Measurements from ENCODE around the gene CCZ1B. TPM values are rescaled to one million over a fixed set of nuclear protein-coding genes. Genes with fewer than 3 reads are reported as not detected.
"Not testable (repeated sequence)": the region's sequence is repeated elsewhere in the genome, so short reads cannot be mapped to it uniquely, and the experiment has no call there.

CCZ1B gene
- total RNA-seq: 10 to 100 TPM; 47.3 to 55.8 TPM

- H3K4me3 Mint-ChIP-seq: peak within 1 kb of the TSS; percentile 95
- DNase-seq: peak; percentile 89
- not testable (repeated sequence) for H3K36me3 Mint-ChIP-seq, H3K9me3 Mint-ChIP-seq, H3K4me1 Mint-ChIP-seq, H3K27me3 Mint-ChIP-seq
- H3K27ac Mint-ChIP-seq: peak within 1 kb of the TSS; percentile 95
Observed at GRCh38 chr7:6826151-6826550, at the start of gene CCZ1B. TSS of gene CCZ1B (minus strand) at chr7:6826275. CDS start at chr7:6826197, 78 bp downstream.

GRCh38 chr7:6875022-6875421 lies 48.9 kb upstream of the CCZ1B start:
- H3K27ac Mint-ChIP-seq, H3K27me3 Mint-ChIP-seq, H3K4me3 Mint-ChIP-seq, H3K4me1 Mint-ChIP-seq, H3K36me3 Mint-ChIP-seq, H3K9me3 Mint-ChIP-seq, DNase-seq: not testable (repeated sequence)

- not testable (repeated sequence) for H3K9me3 Mint-ChIP-seq, H3K36me3 Mint-ChIP-seq, H3K27me3 Mint-ChIP-seq, H3K4me3 Mint-ChIP-seq, H3K4me1 Mint-ChIP-seq, H3K27ac Mint-ChIP-seq, DNase-seq
Observed at GRCh38 chr7:6872246-6872945, 46.3 kb upstream of the CCZ1B start.

GRCh38 chr7:6871421-6872144 lies 45.5 kb upstream of the CCZ1B start:
- H3K27ac Mint-ChIP-seq, DNase-seq, H3K36me3 Mint-ChIP-seq, H3K27me3 Mint-ChIP-seq, H3K4me1 Mint-ChIP-seq, H3K9me3 Mint-ChIP-seq, H3K4me3 Mint-ChIP-seq: not testable (repeated sequence)

GRCh38 chr7:6864751-6865150 lies 38.7 kb upstream of the CCZ1B start:
- not testable (repeated sequence) for H3K9me3 Mint-ChIP-seq, DNase-seq, H3K4me1 Mint-ChIP-seq, H3K4me3 Mint-ChIP-seq, H3K27ac Mint-ChIP-seq, H3K36me3 Mint-ChIP-seq, H3K27me3 Mint-ChIP-seq

- H3K4me1 Mint-ChIP-seq, H3K27ac Mint-ChIP-seq, H3K27me3 Mint-ChIP-seq, H3K9me3 Mint-ChIP-seq, H3K36me3 Mint-ChIP-seq, H3K4me3 Mint-ChIP-seq, DNase-seq: not testable (repeated sequence)
Observed at GRCh38 chr7:6864188-6864587, 38.1 kb upstream of the CCZ1B start.

GRCh38 chr7:6862876-6863275 lies 36.8 kb upstream of the CCZ1B start:
- not testable (repeated sequence) for DNase-seq, H3K27me3 Mint-ChIP-seq, H3K36me3 Mint-ChIP-seq, H3K27ac Mint-ChIP-seq, H3K4me1 Mint-ChIP-seq, H3K9me3 Mint-ChIP-seq, H3K4me3 Mint-ChIP-seq

GRCh38 chr7:6857721-6858314 lies 31.7 kb upstream of the CCZ1B start:
- not testable (repeated sequence) for H3K36me3 Mint-ChIP-seq, H3K4me1 Mint-ChIP-seq, H3K9me3 Mint-ChIP-seq, H3K4me3 Mint-ChIP-seq, H3K27me3 Mint-ChIP-seq, H3K27ac Mint-ChIP-seq
- peak; percentile 73 for DNase-seq

GRCh38 chr7:6855563-6856131 lies 29.6 kb upstream of the CCZ1B start:
- H3K4me1 Mint-ChIP-seq, H3K9me3 Mint-ChIP-seq, H3K27me3 Mint-ChIP-seq, H3K27ac Mint-ChIP-seq, DNase-seq, H3K36me3 Mint-ChIP-seq: not testable (repeated sequence)
- peak overlapping the region; percentile 68 for H3K4me3 Mint-ChIP-seq

GRCh38 chr7:6854747-6855562 lies 28.9 kb upstream of the CCZ1B start:
- H3K9me3 Mint-ChIP-seq, H3K4me1 Mint-ChIP-seq, H3K27me3 Mint-ChIP-seq, H3K36me3 Mint-ChIP-seq, H3K27ac Mint-ChIP-seq: not testable (repeated sequence)
- H3K4me3 Mint-ChIP-seq: peak overlapping the region; percentile 71
- DNase-seq: peak; percentile 20

GRCh38 chr7:6853681-6854080 lies 27.6 kb upstream of the CCZ1B start:
- H3K36me3 Mint-ChIP-seq, H3K4me3 Mint-ChIP-seq, H3K4me1 Mint-ChIP-seq, H3K27ac Mint-ChIP-seq, H3K9me3 Mint-ChIP-seq, DNase-seq, H3K27me3 Mint-ChIP-seq: not testable (repeated sequence)

- H3K4me1 Mint-ChIP-seq, H3K9me3 Mint-ChIP-seq, H3K4me3 Mint-ChIP-seq, DNase-seq, H3K36me3 Mint-ChIP-seq, H3K27ac Mint-ChIP-seq, H3K27me3 Mint-ChIP-seq: not testable (repeated sequence)
Observed at GRCh38 chr7:6849127-6849526, 23.1 kb upstream of the CCZ1B start.

GRCh38 chr7:6847751-6848150 lies 21.7 kb upstream of the CCZ1B start:
- H3K27me3 Mint-ChIP-seq, H3K27ac Mint-ChIP-seq, H3K4me3 Mint-ChIP-seq, H3K9me3 Mint-ChIP-seq, H3K36me3 Mint-ChIP-seq, DNase-seq, H3K4me1 Mint-ChIP-seq: not testable (repeated sequence)

- H3K27ac Mint-ChIP-seq, H3K9me3 Mint-ChIP-seq, H3K27me3 Mint-ChIP-seq, DNase-seq, H3K4me1 Mint-ChIP-seq, H3K36me3 Mint-ChIP-seq, H3K4me3 Mint-ChIP-seq: not testable (repeated sequence)
Observed at GRCh38 chr7:6845971-6846449, 19.9 kb upstream of the CCZ1B start.

GRCh38 chr7:6843654-6844053 lies 17.6 kb upstream of the CCZ1B start:
- H3K4me3 Mint-ChIP-seq: not testable (repeated sequence)

More at GRCh38 chr7:6843654-6844053, 17.6 kb upstream of the CCZ1B start:
- not testable (repeated sequence) for H3K27me3 Mint-ChIP-seq, H3K27ac Mint-ChIP-seq, DNase-seq, H3K36me3 Mint-ChIP-seq, H3K9me3 Mint-ChIP-seq, H3K4me1 Mint-ChIP-seq
